CD14-positive monocyte (primary cell): ENCODE results near the gene AS3MT. TPM values are rescaled to one million over a fixed set of nuclear protein-coding genes. Genes with fewer than 3 reads are reported as not detected.

Experiments
- DNase-seq, 3 donors: peaks; one replicate each; pipeline ENCODE4 v3.0.0-alpha.2; 2011 to 2022
- H2AFZ ChIP-seq: 2 replicates; pipeline ENCODE4 v1.6.0; 2012; ENCODE audit warnings: mild to moderate bottlenecking, low read depth, low read length, inconsistent platforms; ENCODE audit not compliant: insufficient read depth, poor library complexity, severe bottlenecking
- H3K27ac ChIP-seq, 2 donors: 1 replicate in 1 of 2; 2 replicates in 1 of 2; pipeline ENCODE4 v1.5.1; 2012 to 2013; ENCODE audit warnings: low read length in 2 of 2, control low read depth in 1 of 2, inconsistent platforms in 1 of 2, low read depth in 1 of 2, mild to moderate bottlenecking in 1 of 2
- H3K27me3 ChIP-seq, 2 donors: one replicate each; pipeline versions ENCODE4 v1.6.0 to v1.6.1; 2011 to 2013; ENCODE audit warnings: low read length in 2 of 2; ENCODE audit not compliant: control insufficient read depth in 2 of 2, insufficient read depth in 2 of 2
- H3K36me3 ChIP-seq, 2 donors: replicated peaks in 1 of 2; 1 replicate in 1 of 2; 2 replicates in 1 of 2; pipeline versions ENCODE4 v1.5.1 to v1.6.1; 2012 to 2013; ENCODE audit warnings: low read length in 2 of 2, control low read depth in 1 of 2, inconsistent platforms in 1 of 2, mild to moderate bottlenecking in 1 of 2; ENCODE audit not compliant: insufficient read depth in 2 of 2, control insufficient read depth in 1 of 2
- H3K4me1 ChIP-seq, 2 donors: 1 replicate in 1 of 2; 2 replicates in 1 of 2; pipeline versions ENCODE4 v1.5.1 to v1.6.1; 2012 to 2013; ENCODE audit warnings: low read length in 2 of 2, control low read depth in 1 of 2, inconsistent platforms in 1 of 2, mild to moderate bottlenecking in 1 of 2, moderate library complexity in 1 of 2; ENCODE audit not compliant: insufficient read depth in 2 of 2, control insufficient read depth in 1 of 2
- H3K4me2 ChIP-seq: replicated peaks from 2 replicates; pipeline ENCODE3; 2012; ENCODE audit warnings: low read length, moderate library complexity, mild to moderate bottlenecking; ENCODE audit not compliant: poor library complexity, severe bottlenecking; ENCODE audit errors: extremely low read depth
- H3K4me3 ChIP-seq, 3 experiments: fragments of 200-600 bp in 1 of 3; sonication (generic) in 1 of 3; replicated peaks in 1 of 3; 1 replicate in 2 of 3; 2 replicates in 1 of 3; pipeline ENCODE4 v1.5.1; 2011 to 2013; ENCODE audit warnings: low read length in 3 of 3, mild to moderate bottlenecking in 3 of 3, control low read depth in 2 of 3, low read depth in 2 of 3, inconsistent platforms in 1 of 3, moderate library complexity in 1 of 3
- H3K79me2 ChIP-seq: 2 replicates; pipeline ENCODE4 v1.6.0; 2012; ENCODE audit warnings: mild to moderate bottlenecking, control low read depth, inconsistent platforms, low read length, moderate library complexity; ENCODE audit not compliant: insufficient read depth
- H3K9ac ChIP-seq: 2 replicates; pipeline ENCODE4 v1.6.0; 2017; ENCODE audit warnings: low read length, mild to moderate bottlenecking; ENCODE audit not compliant: insufficient read depth, poor library complexity, severe bottlenecking
- H3K9me3 ChIP-seq, 2 donors: replicated peaks in 1 of 2; 1 replicate in 1 of 2; 2 replicates in 1 of 2; pipeline versions ENCODE4 v1.5.1 to v1.6.1; 2012 to 2013; ENCODE audit warnings: low read length in 2 of 2, control low read depth in 1 of 2; ENCODE audit not compliant: control insufficient read depth in 1 of 2, insufficient read depth in 1 of 2
- H4K20me1 ChIP-seq: 2 replicates; pipeline ENCODE4 v1.6.0; 2012; ENCODE audit warnings: mild to moderate bottlenecking, low read length, control low read depth, moderate library complexity; ENCODE audit not compliant: insufficient read depth
- H3K27ac Mint-ChIP-seq, 7 donors: one replicate each; pipeline ENCODE4 v1.8.0; 2020; ENCODE audit warnings: mild to moderate bottlenecking in 7 of 7, mixed read lengths in 7 of 7, moderate library complexity in 6 of 7, inconsistent platforms in 2 of 7
- H3K27me3 Mint-ChIP-seq, 3 donors: one replicate each; pipeline ENCODE4 v1.8.0; 2021 to 2022; ENCODE audit warnings: low read depth in 3 of 3, mild to moderate bottlenecking in 3 of 3, mixed read lengths in 3 of 3, moderate library complexity in 3 of 3, inconsistent platforms in 1 of 3
- H3K36me3 Mint-ChIP-seq, 2 donors: one replicate each; pipeline ENCODE4 v1.8.0; 2020; ENCODE audit warnings: mixed read lengths in 2 of 2, inconsistent platforms in 1 of 2, mild to moderate bottlenecking in 1 of 2
- H3K4me1 Mint-ChIP-seq: one replicate; pipeline ENCODE4 v1.8.0; 2020; ENCODE audit warnings: mild to moderate bottlenecking, mixed read lengths
- H3K4me3 Mint-ChIP-seq, 2 donors: one replicate each; pipeline ENCODE4 v1.8.0; 2020; ENCODE audit warnings: mild to moderate bottlenecking in 2 of 2, mixed read lengths in 2 of 2, moderate library complexity in 1 of 2
- H3K9me3 Mint-ChIP-seq, 7 donors: one replicate each; pipeline ENCODE4 v1.8.0; 2020 to 2022; ENCODE audit warnings: mixed read lengths in 7 of 7, mild to moderate bottlenecking in 6 of 7, moderate library complexity in 6 of 7, inconsistent platforms in 2 of 7
- WGBS: methylation state at CpG from one replicate; pipeline ENCODE4 v1.1.5; 2013; ENCODE audit warnings: missing lambda C conversion rate; ENCODE audit not compliant: insufficient coverage; 5-methylcytosine and 5-hydroxymethylcytosine counted together
- intact Hi-C, 2 donors: fragments of 100-400 bp; cut with micrococcal nuclease; formaldehyde crosslinking; loops; one replicate each; pipeline versions ENCODE4 v1.15.0 to v1.15.1; 2023
- polyA plus RNA-seq, 3 donors: library from polyadenylated mRNA; depleted of rRNA in 1 of 3; unstranded in 2 of 3; stranded (reverse) in 1 of 3; fragments of 300-500 nt in 2 of 3; fragments of >200 nt in 1 of 3; fragmentation: Illumina TruSeq in 2 of 3; gene quantifications; 1 replicate in 2 of 3; 2 replicates in 1 of 3; pipeline ENCODE4 v1.2.3, GENCODE V29; 2012 to 2021
- TF ChIP-seq, protein P1 (sequence below): fragments of 200-600 bp; IDR thresholded peaks from one replicate; pipeline ENCODE4 v1.8.0; 2022; ENCODE audit warnings: antibody characterized with exemption, mild to moderate bottlenecking

The AS3MT gene
- polyA plus RNA-seq, 3 donors = 0.09 to 0.45 TPM; not detected in 1

DNA sequence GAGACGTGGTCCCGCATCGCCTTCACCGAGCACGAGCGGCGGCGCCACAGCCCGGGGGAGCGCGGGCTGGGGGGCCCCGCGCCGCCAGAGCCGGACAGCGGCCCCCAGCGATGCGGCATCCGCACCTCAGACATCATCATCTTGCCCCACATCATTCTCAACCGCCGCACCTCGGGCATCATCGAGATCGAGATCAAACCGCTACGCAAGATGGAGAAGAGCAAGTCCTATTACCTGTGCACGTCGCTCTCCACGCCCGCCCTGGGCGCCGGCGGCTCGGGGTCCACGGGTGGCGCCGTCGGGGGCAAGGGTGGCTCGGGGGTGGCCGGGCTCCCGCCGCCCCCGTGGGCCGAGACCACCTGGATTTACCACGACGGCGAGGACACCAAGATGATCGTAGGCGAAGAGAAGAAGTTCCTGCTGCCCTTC, 49.6 kb downstream of the AS3MT start:
- Histone ChIP-seq H3K27ac (peak overlapping the region in 1 of 2 donors; percentile 91), H3K4me3 (peak overlapping the region; percentile 69 to 92 (median 90)), H3K4me2 (peak overlapping the region; percentile 82), H3K36me3 (no peaks in the 10 kb centered on the region), H4K20me1 (no peaks in the 10 kb centered on the region), H3K4me1 (peaks cover 21 to 36% of the 10 kb centered on the region in 2 donors), H3K9me3 (no peaks in the 10 kb centered on the region), H3K79me2 (peaks cover 9% of the 10 kb centered on the region), H3K9ac (peak overlapping the region; percentile 82), H3K27me3 (peaks cover 3 to 15% of the 10 kb centered on the region in 2 donors), H2AFZ (peak overlapping the region; percentile 99)
- H3K27ac Mint-ChIP-seq = peak overlapping the region in 1 of 7 donors; percentile 50
- H3K36me3 Mint-ChIP-seq = peaks cover 0 to 8% of the 10 kb centered on the region in 2 donors
- peak overlapping the region; percentile 90 to 93 for H3K4me3 Mint-ChIP-seq
- H3K4me1 Mint-ChIP-seq = peaks cover 35% of the 10 kb centered on the region
- TF ChIP-seq, protein P1, sequence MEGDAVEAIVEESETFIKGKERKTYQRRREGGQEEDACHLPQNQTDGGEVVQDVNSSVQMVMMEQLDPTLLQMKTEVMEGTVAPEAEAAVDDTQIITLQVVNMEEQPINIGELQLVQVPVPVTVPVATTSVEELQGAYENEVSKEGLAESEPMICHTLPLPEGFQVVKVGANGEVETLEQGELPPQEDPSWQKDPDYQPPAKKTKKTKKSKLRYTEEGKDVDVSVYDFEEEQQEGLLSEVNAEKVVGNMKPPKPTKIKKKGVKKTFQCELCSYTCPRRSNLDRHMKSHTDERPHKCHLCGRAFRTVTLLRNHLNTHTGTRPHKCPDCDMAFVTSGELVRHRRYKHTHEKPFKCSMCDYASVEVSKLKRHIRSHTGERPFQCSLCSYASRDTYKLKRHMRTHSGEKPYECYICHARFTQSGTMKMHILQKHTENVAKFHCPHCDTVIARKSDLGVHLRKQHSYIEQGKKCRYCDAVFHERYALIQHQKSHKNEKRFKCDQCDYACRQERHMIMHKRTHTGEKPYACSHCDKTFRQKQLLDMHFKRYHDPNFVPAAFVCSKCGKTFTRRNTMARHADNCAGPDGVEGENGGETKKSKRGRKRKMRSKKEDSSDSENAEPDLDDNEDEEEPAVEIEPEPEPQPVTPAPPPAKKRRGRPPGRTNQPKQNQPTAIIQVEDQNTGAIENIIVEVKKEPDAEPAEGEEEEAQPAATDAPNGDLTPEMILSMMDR = no peak
- DNase-seq = peak in 1 of 3 donors; percentile 14
- peaks cover 16 to 40% (median 26%) of the 10 kb centered on the region in 3 donors for H3K27me3 Mint-ChIP-seq
- intact Hi-C loops = loop anchor here (2.0 to 10.0 kb wide), 7 partner anchors 156 to 566 kb away; partner anchors contain the start of genes WBP1L (in 2 of the 2) and RPEL1 (in 1 of the 2)
- peaks cover 0 to 2% (median 0%) of the 10 kb centered on the region in 7 donors for H3K9me3 Mint-ChIP-seq
- 1% methylated on average over 49 of the region's 49 CpGs for WGBS

DNA sequence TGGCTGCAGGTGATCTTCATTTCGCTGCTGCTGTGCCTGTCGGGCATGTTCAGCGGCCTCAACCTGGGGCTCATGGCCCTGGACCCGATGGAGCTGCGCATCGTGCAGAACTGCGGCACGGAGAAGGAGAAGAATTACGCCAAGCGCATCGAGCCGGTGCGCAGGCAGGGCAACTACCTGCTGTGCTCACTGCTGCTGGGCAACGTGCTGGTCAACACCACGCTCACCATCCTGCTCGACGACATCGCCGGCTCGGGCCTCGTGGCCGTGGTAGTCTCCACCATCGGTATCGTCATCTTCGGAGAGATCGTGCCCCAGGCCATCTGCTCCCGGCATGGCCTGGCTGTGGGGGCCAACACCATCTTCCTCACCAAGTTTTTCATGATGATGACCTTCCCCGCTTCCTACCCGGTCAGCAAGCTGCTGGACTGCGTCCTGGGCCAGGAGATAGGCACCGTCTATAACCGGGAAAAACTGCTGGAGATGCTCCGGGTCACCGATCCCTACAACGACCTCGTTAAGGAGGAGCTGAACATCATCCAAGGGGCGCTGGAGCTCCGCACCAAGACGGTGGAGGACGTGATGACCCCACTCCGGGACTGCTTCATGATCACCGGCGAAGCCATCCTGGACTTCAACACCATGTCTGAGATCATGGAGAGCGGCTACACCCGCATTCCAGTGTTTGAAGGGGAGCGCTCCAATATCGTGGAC, 50.1 kb downstream of the AS3MT start:
- Histone ChIP-seq H3K27me3 (peaks cover 3 to 15% of the 10 kb centered on the region in 2 donors), H3K4me3 (peak overlapping the region; percentile 69 to 92 (median 90)), H4K20me1 (no peaks in the 10 kb centered on the region), H3K4me2 (peak overlapping the region; percentile 82), H3K27ac (no peak overlapping the region), H3K36me3 (no peaks in the 10 kb centered on the region), H3K9me3 (no peaks in the 10 kb centered on the region), H3K9ac (peak overlapping the region; percentile 82), H3K79me2 (peaks cover 9% of the 10 kb centered on the region), H3K4me1 (peaks cover 21 to 36% of the 10 kb centered on the region in 2 donors), H2AFZ (peak overlapping the region; percentile 99)
- Mint-ChIP-seq H3K27me3 (peaks cover 11 to 35% (median 20%) of the 10 kb centered on the region in 3 donors), H3K36me3 (peaks cover 0 to 8% of the 10 kb centered on the region in 2 donors), H3K9me3 (peaks cover 0 to 2% (median 0%) of the 10 kb centered on the region in 7 donors), H3K4me1 (peaks cover 35% of the 10 kb centered on the region), H3K27ac (peak overlapping the region in 1 of 7 donors; percentile 4), H3K4me3 (peak overlapping the region; percentile 90 to 93)
- 50% methylated on average over 47 of the region's 47 CpGs for WGBS
- intact Hi-C loops = loop anchor here (2.0 to 10.0 kb wide), 7 partner anchors 155 to 565 kb away; partner anchors contain the start of genes WBP1L (in 2 of the 2) and RPEL1 (in 1 of the 2)
- TF ChIP-seq, protein P1 = no peak
- DNase-seq = peak in 1 of 3 donors; percentile 8
